ENCODE measurements around the gene SLC35G3.

- TF ChIP-seq FOS (IDR thresholded peaks at IDR 0.05; ENCODE audit: low read depth, low read length) (no peak), POLR2A (IDR thresholded peaks at IDR 0.05; ENCODE audit: low read depth, low read length) (no peak), CTCF (conservative IDR thresholded peaks at IDR 0.05; ENCODE audit: low read depth, low read length) (no peak), RCOR1 (IDR thresholded peaks at IDR 0.05; ENCODE audit: insufficient replicate concordance, low read length) (no peak), USF2 (IDR thresholded peaks at IDR 0.05; ENCODE audit: low read depth, low read length) (no peak), BHLHE40 (IDR thresholded peaks at IDR 0.05; ENCODE audit: low read depth, low read length) (no peak), MAZ (IDR thresholded peaks at IDR 0.05; ENCODE audit: borderline replicate concordance, low read depth, low read length) (no peak), RAD21 (IDR thresholded peaks at IDR 0.05; ENCODE audit: low read length) (no peak), CEBPB (IDR thresholded peaks at IDR 0.05; ENCODE audit: low read depth, low read length) (no peak), SMC3 (IDR thresholded peaks at IDR 0.05; ENCODE audit: low read depth, low read length) (no peak), CHD1 (IDR thresholded peaks at IDR 0.05; ENCODE audit: low read depth, low read length) (no peak)
Measured at GRCh38 chr17:35229638-35230037, 35.4 kb upstream of the SLC35G3 start.
